RWPE2 (cell line): Measurements from ENCODE around the gene PHF2.
"Not testable (repeated sequence)": the region's sequence is repeated elsewhere in the genome, so short reads cannot be mapped to it uniquely, and the experiment has no call there.

Source experiments
- ATAC-seq: fragments of 200-7000 bp; cut with Tn5 transposase; 3 replicates; pipeline ENCODE4 v1.9.1; 2021; ENCODE audit warnings: low read depth
- DNase-seq: peaks from one replicate; pipeline ENCODE4 v3.0.0-alpha.2; 2020; ENCODE audit warnings: low spot score
- H3K27ac ChIP-seq: fragments of 450-650 bp; 2 replicates; pipeline ENCODE4 v1.5.1; 2017; ENCODE audit warnings: mild to moderate bottlenecking; ENCODE audit not compliant: poor library complexity, severe bottlenecking
- H3K27me3 ChIP-seq: fragments of 250-450 bp; sonication (Bioruptor Pico); 2 replicates; pipeline ENCODE4 v1.5.1; 2021; ENCODE audit warnings: mild to moderate bottlenecking, moderate library complexity; ENCODE audit not compliant: insufficient read depth, poor library complexity, severe bottlenecking
- H3K36me3 ChIP-seq: fragments of 250-450 bp; sonication (Bioruptor Pico); 2 replicates; pipeline ENCODE4 v1.5.1; 2020; ENCODE audit warnings: low read depth, mild to moderate bottlenecking, moderate library complexity
- H3K4me1 ChIP-seq: fragments of 250-450 bp; sonication (Bioruptor Pico); 2 replicates; pipeline ENCODE4 v1.5.1; 2021; ENCODE audit warnings: mild to moderate bottlenecking, moderate library complexity; ENCODE audit not compliant: insufficient read depth, poor library complexity, severe bottlenecking
- H3K4me3 ChIP-seq: fragments of 250-450 bp; sonication (Bioruptor Pico); 2 replicates; pipeline ENCODE4 v1.5.1; 2021; ENCODE audit warnings: mild to moderate bottlenecking, moderate library complexity; ENCODE audit not compliant: severe bottlenecking
- H3K9me3 ChIP-seq: fragments of 250-450 bp; sonication (Bioruptor Pico); 2 replicates; pipeline ENCODE4 v1.5.1; 2021; ENCODE audit warnings: mild to moderate bottlenecking, moderate library complexity; ENCODE audit not compliant: severe bottlenecking
- TF ChIP-seq, protein P1 (sequence below): fragments of 450-650 bp; IDR thresholded peaks from one replicate; pipeline ENCODE4 v1.5.1; 2017; ENCODE audit warnings: mild to moderate bottlenecking, moderate library complexity; ENCODE audit not compliant: poor library complexity, severe bottlenecking

The PHF2 gene

GRCh38 chr9:93669116-93669957, 93.0 kb downstream of the PHF2 start:
- no peaks in the 10 kb centered on the region for H3K4me1 ChIP-seq
- peak; percentile 33 for DNase-seq
- ATAC-seq = no peak
- H3K36me3 ChIP-seq = no peaks in the 10 kb centered on the region
- H3K27ac ChIP-seq = no peak overlapping the region
- H3K4me3 ChIP-seq = no peak overlapping the region
- H3K9me3 ChIP-seq = no peaks in the 10 kb centered on the region
- no peaks in the 10 kb centered on the region for H3K27me3 ChIP-seq
- TF ChIP-seq, protein P1, sequence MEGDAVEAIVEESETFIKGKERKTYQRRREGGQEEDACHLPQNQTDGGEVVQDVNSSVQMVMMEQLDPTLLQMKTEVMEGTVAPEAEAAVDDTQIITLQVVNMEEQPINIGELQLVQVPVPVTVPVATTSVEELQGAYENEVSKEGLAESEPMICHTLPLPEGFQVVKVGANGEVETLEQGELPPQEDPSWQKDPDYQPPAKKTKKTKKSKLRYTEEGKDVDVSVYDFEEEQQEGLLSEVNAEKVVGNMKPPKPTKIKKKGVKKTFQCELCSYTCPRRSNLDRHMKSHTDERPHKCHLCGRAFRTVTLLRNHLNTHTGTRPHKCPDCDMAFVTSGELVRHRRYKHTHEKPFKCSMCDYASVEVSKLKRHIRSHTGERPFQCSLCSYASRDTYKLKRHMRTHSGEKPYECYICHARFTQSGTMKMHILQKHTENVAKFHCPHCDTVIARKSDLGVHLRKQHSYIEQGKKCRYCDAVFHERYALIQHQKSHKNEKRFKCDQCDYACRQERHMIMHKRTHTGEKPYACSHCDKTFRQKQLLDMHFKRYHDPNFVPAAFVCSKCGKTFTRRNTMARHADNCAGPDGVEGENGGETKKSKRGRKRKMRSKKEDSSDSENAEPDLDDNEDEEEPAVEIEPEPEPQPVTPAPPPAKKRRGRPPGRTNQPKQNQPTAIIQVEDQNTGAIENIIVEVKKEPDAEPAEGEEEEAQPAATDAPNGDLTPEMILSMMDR = no peak

GRCh38 chr9:93669958-93670207, 93.5 kb downstream of the PHF2 start:
- Histone ChIP-seq H3K9me3 (no peaks in the 10 kb centered on the region), H3K27me3 (no peaks in the 10 kb centered on the region), H3K4me3 (no peak overlapping the region), H3K27ac (no peak overlapping the region), H3K36me3 (no peaks in the 10 kb centered on the region), H3K4me1 (no peaks in the 10 kb centered on the region)
- ATAC-seq (no peak), DNase-seq (no peak)
- TF ChIP-seq, protein P1 = no peak

DNA sequence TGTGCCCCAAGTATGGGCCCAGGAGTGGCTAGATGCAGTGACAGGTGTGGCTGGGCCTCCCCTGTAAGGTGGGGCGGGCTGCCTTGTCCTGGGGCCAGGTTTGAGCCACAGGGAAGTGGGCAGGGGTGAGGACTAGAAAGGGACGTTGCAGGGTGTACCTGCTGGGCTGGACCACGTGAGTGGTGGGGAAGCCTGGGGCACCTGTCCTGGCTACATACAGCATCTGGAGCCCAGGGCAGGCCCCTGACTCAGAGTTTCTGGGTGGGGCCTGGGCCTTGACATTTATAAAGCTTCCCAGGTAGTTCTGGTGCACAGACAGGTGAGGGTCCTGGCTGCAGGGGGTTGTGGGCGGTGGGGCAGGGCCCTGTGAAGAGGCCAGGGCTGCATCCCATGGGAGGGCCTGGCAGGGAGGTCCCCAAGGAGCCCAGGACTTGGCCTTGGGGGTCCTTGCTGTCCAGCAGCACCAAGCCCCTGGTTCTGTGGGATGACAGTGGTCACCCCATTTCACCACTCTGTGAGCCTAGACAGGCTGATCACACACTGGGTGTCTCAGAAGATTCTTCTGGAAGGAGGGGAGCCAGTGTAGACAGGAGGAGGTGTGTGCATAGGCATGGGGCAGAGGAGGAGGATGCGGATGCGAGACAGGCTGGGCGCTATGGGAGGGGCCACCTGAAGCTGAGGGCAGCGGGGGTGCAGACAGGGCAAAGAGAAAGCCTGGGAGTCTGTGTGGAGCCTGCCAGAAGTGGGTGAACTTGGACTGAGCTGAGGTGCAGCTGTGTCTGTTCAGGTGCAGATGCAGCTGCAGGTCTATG, 94.0 kb downstream of the PHF2 start:
- Histone ChIP-seq H3K9me3 (no peaks in the 10 kb centered on the region), H3K36me3 (no peaks in the 10 kb centered on the region)
- ATAC-seq = no peak

GRCh38 chr9:93671020-93671338, 94.6 kb downstream of the PHF2 start:
- ATAC-seq = no peak

More for the DNA sequence above, 94.0 kb downstream of the PHF2 start:
- H3K27me3 ChIP-seq = no peaks in the 10 kb centered on the region
- TF ChIP-seq, protein P1 = no peak
- H3K4me1 ChIP-seq = no peaks in the 10 kb centered on the region
- peak; percentile 54 for DNase-seq
- H3K27ac ChIP-seq = no peak overlapping the region
- H3K4me3 ChIP-seq = no peak overlapping the region

DNA sequence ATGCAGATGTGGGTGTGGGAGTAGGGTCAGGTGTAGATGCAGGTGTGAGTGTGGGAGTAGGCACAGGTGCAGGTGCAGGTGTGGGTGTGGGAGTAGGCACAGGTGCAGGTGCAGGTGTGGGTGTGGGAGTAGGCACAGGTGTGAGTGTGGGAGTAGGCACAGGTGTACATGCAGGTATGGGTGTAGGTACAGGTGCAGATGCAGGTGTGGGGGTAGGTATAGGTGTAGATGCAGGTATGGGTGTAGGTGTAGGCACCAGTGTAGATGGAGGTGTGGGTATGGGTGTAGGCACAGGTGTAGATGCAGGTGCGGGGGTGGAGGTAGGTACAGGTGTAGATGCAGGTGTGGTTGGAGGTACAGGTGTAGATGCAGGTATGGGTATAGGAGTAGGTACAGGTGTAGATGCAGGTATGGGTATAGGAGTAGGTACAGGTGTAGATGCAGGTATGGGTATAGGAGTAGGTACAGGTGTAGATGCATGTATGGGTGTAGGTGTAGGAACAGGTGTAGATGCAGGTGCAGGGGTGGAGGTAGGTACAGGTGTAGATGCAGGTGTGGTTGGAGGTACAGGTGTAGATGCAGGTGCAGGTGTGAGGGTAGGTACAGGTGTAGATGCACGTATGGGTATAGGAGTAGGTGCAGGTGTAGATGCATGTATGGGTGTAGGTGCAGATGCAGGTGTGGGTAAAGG, 96.1 kb downstream of the PHF2 start:
- not testable (repeated sequence) for ATAC-seq, H3K4me1 ChIP-seq, H3K4me3 ChIP-seq, H3K9me3 ChIP-seq, H3K36me3 ChIP-seq, H3K27ac ChIP-seq, H3K27me3 ChIP-seq
- peak; percentile 27 for DNase-seq

More at GRCh38 chr9:93671020-93671338, 94.6 kb downstream of the PHF2 start:
- no peak overlapping the region for H3K27ac ChIP-seq
- TF ChIP-seq, protein P1 = no peak
- no peaks in the 10 kb centered on the region for H3K4me1 ChIP-seq
- no peak overlapping the region for H3K4me3 ChIP-seq
- no peaks in the 10 kb centered on the region for H3K36me3 ChIP-seq
- DNase-seq = no peak
- H3K9me3 ChIP-seq = no peaks in the 10 kb centered on the region
- no peaks in the 10 kb centered on the region for H3K27me3 ChIP-seq
